A673 (cell line): Measurements from ENCODE around the gene TSC2. TPM values are rescaled to one million over a fixed set of nuclear protein-coding genes. Genes with fewer than 3 reads are reported as not detected.

Experiments used
- BruUV-seq: library from RNA; stranded (reverse); fragments of 400-500 nt; replicated peaks from 2 replicates; lab custom pipeline; 2021; lab: Mats Ljungman, UMichigan
- CTCF ChIA-PET: fragments of 300-600 bp; sonication (Branson Sonifier 250); formaldehyde crosslinking; loops from one replicate; lab custom pipeline; 2022; ENCODE audit warnings: antibody characterized with exemption; lab: Charles Lee
- POLR2A ChIA-PET: fragments of 300-600 bp; sonication (Branson Sonifier 250); formaldehyde crosslinking; loops from one replicate; lab custom pipeline; 2022; ENCODE audit warnings: antibody characterized with exemption; ENCODE audit not compliant: low non-redundant PET; lab: Charles Lee
- DNase-seq: peaks from one replicate; pipeline ENCODE4 v3.0.0-alpha.2; 2015; ENCODE audit warnings: low spot score
- H3K27ac ChIP-seq: fragments of 200-600 bp; sonication (generic); 2 replicates; pipeline ENCODE4 v1.5.1; 2016; ENCODE audit warnings: mixed run types, low read depth, mild to moderate bottlenecking, mixed read lengths, antibody characterized with exemption, low read length; ENCODE audit not compliant: poor library complexity, severe bottlenecking
- H3K27me3 ChIP-seq: fragments of 200-600 bp; sonication (generic); replicated peaks from 2 replicates; pipeline ENCODE4 v1.6.1; 2017; ENCODE audit warnings: mixed run types, low read depth, mild to moderate bottlenecking, mixed read lengths, antibody characterized with exemption, low read length; ENCODE audit not compliant: insufficient read depth, poor library complexity
- H3K36me3 ChIP-seq: fragments of 200-600 bp; sonication (generic); 2 replicates; pipeline ENCODE4 v1.6.1; 2016; ENCODE audit warnings: mixed run types, mild to moderate bottlenecking, mixed read lengths, antibody characterized with exemption, low read length; ENCODE audit not compliant: insufficient read depth, poor library complexity, severe bottlenecking
- H3K4me1 ChIP-seq: fragments of 200-600 bp; sonication (generic); 2 replicates; pipeline ENCODE4 v1.6.1; 2017; ENCODE audit warnings: mixed run types, mild to moderate bottlenecking, mixed read lengths, antibody characterized with exemption, low read length; ENCODE audit not compliant: insufficient read depth, poor library complexity, severe bottlenecking
- H3K4me3 ChIP-seq: fragments of 200-600 bp; sonication (generic); 2 replicates; pipeline ENCODE4 v1.5.1; 2016; ENCODE audit warnings: low read depth, mixed run types, mild to moderate bottlenecking, mixed read lengths, low read length; ENCODE audit not compliant: poor library complexity, severe bottlenecking
- H3K9me3 ChIP-seq: fragments of 200-600 bp; sonication (generic); 2 replicates; pipeline ENCODE4 v1.6.1; 2016; ENCODE audit warnings: mixed run types, low read depth, mild to moderate bottlenecking, mixed read lengths, antibody characterized with exemption, low read length; ENCODE audit not compliant: poor library complexity, severe bottlenecking
- CTCF ChIP-seq: fragments of 300-800, 200-600 bp; sonication (generic); conservative IDR thresholded peaks from 2 replicates; pipeline ENCODE4 v1.5.1; 2017; ENCODE audit warnings: low read depth, mild to moderate bottlenecking, antibody characterized with exemption, low read length, moderate library complexity, mixed read lengths
- EZH2 ChIP-seq: fragments of 200-600 bp; sonication (generic); IDR thresholded peaks from 2 replicates; pipeline ENCODE4 v1.6.1; 2017; ENCODE audit warnings: borderline replicate concordance, low read depth, mild to moderate bottlenecking, mixed read lengths, antibody characterized with exemption, low read length; ENCODE audit not compliant: poor library complexity, severe bottlenecking
- intact Hi-C: fragments of 100-400 bp; cut with micrococcal nuclease; formaldehyde crosslinking; loops from one replicate; pipeline ENCODE4 v1.10.0; 2022; ENCODE audit not compliant: unreplicated experiment
- total RNA-seq: library from RNA; stranded (reverse); gene quantifications from 2 replicates; pipeline ENCODE4 v1.2.3, GENCODE V29; 2021

Gene TSC2
- total RNA-seq, 1 experiment from 2014 or later: 125 TPM

- intact Hi-C loops: no loop called here
- CTCF ChIA-PET: no interaction called here
These were observed 9.7 kb downstream of the TSC2 start for GRCh38 chr16:2057438-2057837.

GRCh38 chr16:2058420-2058819 is 10.6 kb downstream of the TSC2 start:
- H3K4me1 ChIP-seq: no peaks in the 10 kb centered on the region
- H3K36me3 ChIP-seq: no peaks in the 10 kb centered on the region
- intact Hi-C loops: no loop called here
- no peak overlapping the region for H3K27ac ChIP-seq
- H3K27me3 ChIP-seq: no peaks in the 10 kb centered on the region
- ChIA-PET CTCF (no interaction called here), POLR2A (interaction anchor here (0.6 kb wide), 1 partner anchor 10 kb away, joined by 4 read pairs; no protein-coding TSS in a partner anchor)
- BruUV-seq: no TSS peak
- H3K9me3 ChIP-seq: no peaks in the 10 kb centered on the region
- DNase-seq: no peak
- TF ChIP-seq CTCF (no peak), EZH2 (no peak)
- H3K4me3 ChIP-seq: no peak overlapping the region

More at GRCh38 chr16:2057438-2057837, 9.7 kb downstream of the TSC2 start:
- no TSS peak for BruUV-seq
- no peaks in the 10 kb centered on the region for H3K27me3 ChIP-seq
- POLR2A ChIA-PET: no interaction called here
- no peak for TF ChIP-seq EZH2
- no peak for TF ChIP-seq CTCF
- DNase-seq: no peak
- peaks cover under 1% of the 10 kb centered on the region for H3K36me3 ChIP-seq
- H3K4me1 ChIP-seq: no peaks in the 10 kb centered on the region
- H3K9me3 ChIP-seq: no peaks in the 10 kb centered on the region
- H3K27ac ChIP-seq: no peak overlapping the region
- no peak overlapping the region for H3K4me3 ChIP-seq

- Histone ChIP-seq H3K9me3 (no peaks in the 10 kb centered on the region), H3K27ac (no peak overlapping the region), H3K36me3 (no peaks in the 10 kb centered on the region), H3K27me3 (no peaks in the 10 kb centered on the region), H3K4me3 (no peak overlapping the region), H3K4me1 (no peaks in the 10 kb centered on the region)
- ChIA-PET CTCF (no interaction called here), POLR2A (interaction anchor here (0.6 kb wide), 1 partner anchor 10 kb away, joined by 4 read pairs; no protein-coding TSS in a partner anchor)
- BruUV-seq: no TSS peak
- DNase-seq: no peak
- TF ChIP-seq CTCF (no peak), EZH2 (no peak)
- intact Hi-C loops: no loop called here
These were observed 11.1 kb downstream of the TSC2 start for GRCh38 chr16:2058872-2059271.
